HTERT RPE-1 (cell line): ENCODE data around the gene GRIK4.

Experiments
- in situ Hi-C: fragments of 300-500 bp; cut with MboI; formaldehyde crosslinking; loops from 4 replicates; pipeline ENCODE4 v1.14.3; 2020; ENCODE audit warnings: low sequenced_read_pairs

The GRIK4 gene

DNA sequence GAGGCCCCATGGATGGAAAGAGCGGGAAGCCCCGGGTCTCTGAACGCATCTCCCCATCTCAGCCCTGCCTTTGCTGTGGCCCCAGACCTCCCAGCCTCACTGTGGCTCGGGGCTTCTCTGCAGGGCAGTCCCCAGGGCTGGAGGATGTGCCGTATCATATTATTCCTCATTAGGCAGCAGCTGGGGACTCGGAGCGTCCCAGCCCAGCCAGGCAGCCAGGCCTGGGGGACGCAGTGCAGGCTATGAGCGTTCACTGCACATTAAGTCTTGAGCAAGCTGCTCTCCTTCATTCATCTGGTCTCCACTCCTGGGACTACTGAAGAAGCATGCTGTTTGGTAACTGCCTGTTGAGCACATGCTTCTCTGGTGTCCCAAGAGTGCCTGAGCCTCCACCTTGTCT lies 285.6 kb downstream of the GRIK4 start:
- in situ Hi-C loops = no loop called here

DNA sequence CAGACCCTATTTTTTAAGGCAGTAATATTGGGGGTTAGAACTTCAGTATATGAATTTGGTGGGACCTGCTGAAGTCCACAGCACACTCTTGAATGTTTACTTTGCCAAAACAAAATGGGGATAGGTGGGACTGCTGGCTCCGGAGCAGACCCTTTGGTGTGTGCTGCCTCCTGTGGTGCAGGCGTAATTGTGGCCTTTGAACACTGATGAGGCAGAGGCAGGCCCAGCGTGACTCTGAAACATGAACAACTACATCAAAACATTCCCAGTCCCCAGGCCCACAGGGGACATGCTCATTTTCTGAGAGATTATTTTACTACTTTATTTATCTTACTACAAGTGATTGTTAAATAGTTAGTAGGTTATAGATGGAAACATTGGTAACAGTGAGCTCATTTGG lies 287.3 kb downstream of the GRIK4 start:
- in situ Hi-C loops = no loop called here

DNA sequence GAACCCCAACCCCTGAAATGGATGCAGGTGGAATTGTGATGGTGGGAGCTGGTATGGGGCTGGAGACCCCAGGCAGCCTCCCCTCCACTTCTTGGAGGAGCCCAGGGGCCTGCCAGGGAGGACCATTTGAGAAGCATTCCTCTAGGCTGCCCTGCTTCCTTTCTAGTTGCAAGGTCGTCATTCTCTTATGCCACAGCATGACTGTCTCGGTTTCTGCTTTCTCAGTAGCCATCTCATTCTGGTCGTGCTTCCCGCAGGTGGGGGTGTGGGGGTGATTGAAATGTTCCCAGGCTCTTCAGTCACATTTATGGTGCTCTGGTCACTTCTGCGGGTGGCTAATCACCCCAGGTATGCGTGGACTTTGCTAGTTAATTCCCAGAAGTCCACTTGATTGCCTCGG lies 288.7 kb downstream of the GRIK4 start:
- in situ Hi-C loops = no loop called here

DNA sequence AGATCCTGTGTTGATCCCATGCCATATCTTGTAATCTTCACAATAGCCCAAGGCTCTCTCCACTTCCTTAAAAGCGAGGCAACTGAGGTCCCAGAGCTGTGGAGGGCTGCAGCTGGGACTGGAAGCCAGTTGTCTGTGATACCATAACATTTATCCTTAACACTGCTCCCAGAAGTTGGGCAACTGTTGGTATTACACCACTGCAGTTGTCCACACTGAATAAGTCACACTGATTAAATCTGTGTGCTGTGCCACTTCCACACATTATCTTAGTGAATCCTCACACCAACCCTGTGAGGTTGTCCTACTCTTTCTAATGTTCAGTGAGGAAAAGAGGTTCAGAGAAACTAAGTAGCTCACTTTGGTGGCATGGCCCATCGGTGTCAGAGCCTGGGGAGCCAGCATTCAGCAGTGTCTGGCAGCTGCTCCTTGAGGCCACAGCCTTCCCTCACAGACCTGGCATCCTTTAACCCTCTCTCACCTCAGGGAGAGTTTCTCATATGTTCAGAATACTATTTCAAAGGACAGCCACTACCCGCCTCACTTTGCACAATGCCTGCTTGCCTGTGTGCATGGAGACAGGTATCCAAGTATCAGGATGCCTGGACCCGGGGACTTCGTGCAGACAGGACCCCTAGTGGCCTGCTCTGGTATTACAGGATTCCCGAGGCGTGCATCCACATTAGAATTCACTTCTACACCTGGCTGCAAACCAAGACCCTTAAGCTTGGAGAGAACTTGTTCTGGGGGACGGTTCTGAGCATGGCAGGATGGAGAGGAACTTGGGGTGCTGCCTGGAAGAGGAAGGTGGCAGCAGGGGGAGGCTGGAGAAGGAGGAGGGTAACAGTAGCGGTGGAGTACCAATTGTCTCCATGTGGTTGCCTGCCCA lies 290.5 kb downstream of the GRIK4 start:
- in situ Hi-C loops = no loop called here

DNA sequence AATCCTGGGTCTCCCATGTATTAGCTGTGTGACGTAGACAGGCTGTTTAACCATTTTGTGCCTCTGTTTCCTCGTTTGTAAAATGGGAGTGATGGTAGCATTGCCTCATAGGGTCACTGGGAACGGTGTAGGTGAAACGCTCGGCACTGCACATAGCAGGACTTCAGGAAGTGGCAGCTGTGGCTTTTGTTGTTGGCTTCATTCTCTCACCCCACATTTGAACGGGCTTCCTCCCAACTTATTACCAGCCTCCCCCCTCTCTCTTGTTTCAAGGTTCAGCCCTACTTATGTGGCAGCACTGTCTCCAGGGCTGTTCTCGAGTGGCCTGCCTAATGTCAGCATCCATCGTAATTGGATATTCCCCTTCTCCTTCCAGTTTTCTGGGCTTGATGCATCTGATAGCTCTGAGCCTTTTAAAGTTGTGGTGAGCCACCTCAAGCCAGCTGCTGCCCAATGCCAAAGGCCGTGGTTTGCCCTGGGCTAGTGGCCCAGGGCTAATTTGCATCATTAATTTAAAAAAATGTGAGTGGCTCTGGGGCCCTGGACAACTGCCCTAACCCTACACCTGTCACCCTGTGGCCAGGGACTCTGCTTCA lies 294.5 kb downstream of the GRIK4 start:
- in situ Hi-C loops = no loop called here

- in situ Hi-C loops = no loop called here
These were observed 296.0 kb downstream of the GRIK4 start for GRCh38 chr11:120807414-120808150.

- in situ Hi-C loops = no loop called here
These were observed 297.1 kb downstream of the GRIK4 start for GRCh38 chr11:120808616-120809050.

GRCh38 chr11:120810251-120810650 lies 298.7 kb downstream of the GRIK4 start:
- in situ Hi-C loops = no loop called here

GRCh38 chr11:120811199-120811598 lies 299.7 kb downstream of the GRIK4 start:
- in situ Hi-C loops = no loop called here

DNA sequence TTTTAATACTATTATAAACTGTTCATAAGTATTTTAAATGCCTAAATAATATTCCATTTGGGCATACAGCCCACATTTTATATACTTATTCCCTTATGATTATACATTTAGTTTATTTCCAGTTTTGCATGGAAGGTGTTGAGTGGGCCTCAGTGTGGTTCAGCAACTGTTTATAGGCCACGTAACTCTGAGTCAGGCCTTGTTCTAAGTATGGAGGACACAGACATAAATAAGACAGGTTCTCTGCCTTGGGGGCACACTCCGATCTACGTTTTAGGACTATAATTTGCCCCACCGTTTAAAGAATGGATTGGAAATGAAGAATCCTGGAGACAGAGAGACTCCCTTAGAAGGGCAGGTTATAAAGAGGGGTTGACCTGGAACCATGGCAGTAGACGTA lies 300.2 kb downstream of the GRIK4 start:
- in situ Hi-C loops = no loop called here

DNA sequence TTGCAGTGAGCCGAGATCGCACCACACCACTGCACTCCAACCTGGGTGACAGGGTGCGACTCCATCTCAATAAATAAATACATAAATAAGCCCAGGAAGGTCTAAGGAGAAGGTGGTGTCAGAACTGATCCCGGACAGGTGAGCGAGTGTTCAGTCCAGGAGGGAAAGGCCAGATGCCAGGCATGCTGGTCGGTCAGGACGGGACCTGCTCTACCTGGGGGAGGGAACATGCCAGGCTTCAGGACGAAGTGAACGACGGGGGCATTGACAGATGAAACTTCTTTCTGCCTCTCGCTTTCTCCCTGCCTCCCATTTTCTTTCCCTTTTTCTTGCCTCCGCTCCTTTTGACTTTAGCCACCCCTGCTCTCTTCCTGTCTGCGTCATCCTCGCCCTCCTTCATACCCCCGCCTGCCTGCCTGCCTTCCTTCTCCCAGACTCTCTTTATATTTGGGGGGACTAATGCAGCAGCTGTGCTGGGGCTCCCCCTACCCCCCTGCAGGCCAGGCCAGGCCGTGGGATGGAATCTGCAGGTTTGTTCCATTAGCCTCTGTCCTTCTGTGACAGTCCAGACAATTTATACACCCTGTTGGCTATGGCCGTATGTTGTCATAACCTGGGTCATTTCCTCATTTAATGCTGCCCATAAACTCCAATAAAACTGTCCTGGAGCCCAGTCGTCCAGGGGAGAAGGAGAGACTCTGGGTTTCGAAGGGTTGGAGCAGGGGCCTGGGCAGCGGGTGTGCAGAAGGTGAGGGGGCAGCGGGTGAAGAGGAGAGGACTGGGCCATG lies 303.2 kb downstream of the GRIK4 start:
- in situ Hi-C loops = no loop called here

DNA sequence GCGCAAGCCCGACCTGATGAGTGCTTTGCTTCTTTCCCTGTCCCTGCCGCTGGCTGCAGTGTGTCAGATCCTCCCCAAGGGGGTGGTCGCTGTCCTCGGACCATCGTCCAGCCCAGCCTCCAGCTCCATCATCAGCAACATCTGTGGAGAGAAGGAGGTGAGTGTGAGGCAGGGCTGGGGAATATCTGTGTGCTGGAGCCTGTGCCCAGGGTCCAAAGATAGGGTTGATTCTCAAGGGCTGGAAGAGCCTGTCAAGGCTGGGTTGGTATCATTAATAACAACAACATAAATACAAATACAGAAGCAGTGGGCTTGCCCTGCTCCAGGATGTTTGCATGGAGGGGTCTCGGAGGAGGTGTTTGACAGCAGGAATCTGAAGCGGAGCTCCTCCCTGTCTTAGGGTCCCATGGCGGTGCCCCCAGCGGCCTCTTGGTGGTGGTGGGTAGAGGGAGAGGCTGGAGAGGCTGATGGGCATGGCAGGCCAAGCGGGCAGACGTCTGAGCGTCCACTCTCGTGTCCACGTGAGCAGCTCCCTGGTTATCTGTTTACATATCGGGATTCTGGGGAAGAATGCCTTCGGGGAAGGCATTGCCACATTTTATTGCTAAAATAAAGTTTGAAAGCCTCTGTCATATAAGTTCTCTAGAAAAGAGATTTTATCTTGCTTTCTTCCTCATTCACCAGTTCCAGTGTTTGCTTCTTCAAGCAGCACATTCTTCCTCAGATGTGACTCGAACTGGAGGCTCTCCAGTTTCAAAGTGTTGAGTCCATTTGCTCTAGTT lies 304.0 kb downstream of the GRIK4 start:
- in situ Hi-C loops = no loop called here

- in situ Hi-C loops = no loop called here
These were observed 304.6 kb downstream of the GRIK4 start for GRCh38 chr11:120816176-120816575.

DNA sequence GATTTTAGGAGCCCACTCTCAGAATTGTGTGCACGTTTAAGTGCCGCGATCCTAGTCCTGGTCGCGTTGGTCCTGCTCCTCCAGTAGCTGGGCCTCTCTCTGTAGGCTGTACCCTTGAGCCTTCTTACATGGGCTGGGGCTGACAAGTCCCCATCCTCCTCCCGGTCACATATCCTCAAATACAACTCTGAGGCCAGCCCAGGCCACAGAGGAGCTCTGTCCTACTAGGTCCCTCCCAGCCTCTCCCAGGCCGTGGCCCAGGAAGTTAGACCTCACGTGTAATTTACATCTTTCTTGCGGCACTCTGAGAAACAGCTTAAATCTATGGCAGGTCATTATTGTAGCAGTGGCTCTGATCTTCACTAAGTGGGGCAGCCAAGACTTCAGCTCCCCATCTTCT lies 305.2 kb downstream of the GRIK4 start:
- in situ Hi-C loops = no loop called here

DNA sequence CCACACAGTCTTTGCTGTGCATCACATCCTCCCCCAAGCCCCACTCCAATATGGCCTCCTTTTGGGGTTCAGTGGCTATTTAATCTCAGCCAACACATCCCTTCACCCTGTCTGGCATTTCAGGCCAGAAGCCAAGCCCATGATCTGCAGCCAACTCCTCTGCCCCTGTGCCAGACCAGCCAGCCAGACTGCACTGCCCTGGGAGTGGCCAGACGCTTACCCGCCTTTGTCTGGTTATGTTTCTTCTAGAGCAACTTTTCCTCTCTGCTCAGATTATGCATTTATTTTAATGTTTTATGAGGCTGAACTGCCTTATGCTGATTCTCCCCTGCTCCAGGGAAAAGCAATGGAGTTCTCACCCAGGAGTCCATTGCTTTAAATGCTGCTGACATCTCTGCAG lies 305.6 kb downstream of the GRIK4 start:
- in situ Hi-C loops = no loop called here

GRCh38 chr11:120818097-120818496 lies 306.5 kb downstream of the GRIK4 start:
- in situ Hi-C loops = no loop called here

DNA sequence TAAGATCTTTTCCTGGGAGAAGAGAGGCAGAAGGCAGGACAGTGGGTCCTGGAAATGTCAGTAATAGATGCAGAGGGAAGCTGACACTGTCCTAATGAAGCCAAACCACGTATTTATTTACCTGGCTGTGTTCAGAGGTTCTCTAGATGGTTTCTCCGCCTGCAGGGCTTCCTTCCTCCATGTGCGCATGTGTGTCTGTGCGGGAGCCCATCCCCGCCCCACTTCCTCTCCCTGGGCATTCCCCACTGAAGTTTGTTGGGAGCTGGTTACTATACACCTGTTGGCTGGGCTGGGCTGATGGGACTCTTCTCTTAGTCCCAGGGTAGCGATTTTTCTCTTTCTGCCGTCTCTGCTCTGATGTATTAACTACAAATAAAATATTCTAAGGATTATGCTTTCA lies 307.5 kb downstream of the GRIK4 start:
- in situ Hi-C loops = no loop called here

DNA sequence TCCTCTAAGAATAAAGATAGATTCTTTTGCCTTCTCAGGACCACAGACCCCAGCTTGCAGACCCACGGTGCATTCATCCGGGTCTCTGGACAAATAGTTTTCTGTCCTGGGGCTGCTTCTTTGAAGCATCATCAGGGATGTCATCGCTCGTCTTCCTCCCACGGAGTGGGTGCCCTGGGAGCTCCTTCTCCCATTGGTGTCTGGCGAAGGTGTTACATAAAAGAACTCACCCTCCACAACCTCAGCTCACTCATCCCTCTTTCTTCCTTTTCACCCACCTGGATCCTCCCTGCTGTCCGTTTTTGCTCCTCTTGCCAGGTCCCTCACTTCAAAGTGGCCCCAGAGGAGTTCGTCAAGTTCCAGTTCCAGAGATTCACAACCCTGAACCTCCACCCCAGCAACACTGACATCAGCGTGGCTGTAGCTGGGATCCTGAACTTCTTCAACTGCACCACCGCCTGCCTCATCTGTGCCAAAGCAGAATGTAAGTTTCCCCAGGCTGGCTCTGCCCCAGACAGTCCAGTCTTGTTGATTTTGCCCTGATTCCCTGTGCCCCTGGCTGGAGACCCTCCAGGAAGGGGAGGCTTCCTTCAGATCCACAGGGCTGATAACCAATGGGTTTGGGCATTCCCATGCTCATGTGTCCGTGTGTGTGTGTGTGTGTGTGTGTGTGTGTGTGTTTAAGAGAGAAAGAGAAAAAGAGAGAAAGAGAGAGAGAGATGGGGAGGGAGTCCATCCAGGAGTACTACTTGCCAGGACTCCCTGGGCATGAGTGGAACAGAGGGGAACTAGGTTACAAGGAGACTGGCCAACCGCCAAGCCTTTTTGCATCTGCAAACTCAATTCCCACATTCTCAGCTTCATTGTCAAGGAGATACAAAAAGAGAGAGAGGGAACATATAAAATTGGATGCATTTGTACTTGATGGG lies 308.2 kb downstream of the GRIK4 start:
- in situ Hi-C loops = no loop called here

- in situ Hi-C loops = no loop called here
These were observed 311.6 kb downstream of the GRIK4 start for GRCh38 chr11:120823159-120823558.
